Measurements from ENCODE around the gene PRRT3.
"Not testable (repeated sequence)": the region's sequence is repeated elsewhere in the genome, so short reads cannot be mapped to it uniquely, and the experiment has no call there.

Gene PRRT3

GRCh38 chr3:9947025-9947995 lies 4.9 kb downstream of the PRRT3 start:
- no peak for DNase-seq

DNA sequence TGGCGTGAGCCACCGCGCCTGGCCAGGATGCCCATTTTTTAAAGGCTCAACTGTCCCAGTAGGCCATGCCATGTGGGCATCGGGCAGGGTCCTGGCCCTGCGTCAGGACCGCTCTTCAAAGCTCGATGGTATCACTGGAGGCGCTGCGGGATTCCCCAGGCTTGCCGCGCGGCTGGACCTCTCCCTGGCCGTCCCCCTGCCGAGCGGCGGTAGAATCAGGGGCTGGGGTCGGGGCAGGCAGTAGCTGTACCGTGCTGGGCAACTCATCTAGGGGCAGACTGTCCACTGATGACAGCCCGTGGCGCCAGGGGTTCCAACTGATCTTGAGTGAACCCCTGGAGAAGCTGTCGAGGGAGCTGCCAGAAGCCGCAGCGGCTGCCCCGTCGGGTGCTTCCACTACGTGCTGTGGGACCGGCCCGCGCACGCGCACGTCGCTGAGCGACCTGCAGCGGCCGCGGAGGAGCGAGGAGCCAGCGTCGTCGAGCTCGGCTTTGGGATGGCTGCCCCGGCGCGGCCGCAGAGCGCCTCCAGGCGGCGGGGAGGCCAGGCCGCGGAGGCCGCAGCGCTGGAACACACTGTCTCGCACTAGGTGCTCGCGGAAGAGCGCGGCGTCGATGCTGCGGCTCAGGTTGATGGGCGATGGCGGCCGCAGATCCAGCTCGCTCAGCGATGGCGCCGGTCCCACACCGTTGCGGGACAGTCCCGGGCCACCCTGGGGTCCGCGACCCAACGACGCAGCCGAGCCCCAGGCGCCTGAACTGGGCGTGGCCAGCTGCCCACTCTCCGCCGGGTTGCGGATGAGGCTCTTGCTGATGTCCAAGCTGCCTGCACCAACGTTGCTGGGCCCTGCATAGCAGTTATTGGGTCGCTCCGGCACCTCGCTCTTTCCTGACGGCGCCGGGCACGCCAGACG lies 5.8 kb downstream of the PRRT3 start:
- peak; percentile 75 to 81 for DNase-seq

GRCh38 chr3:9945358-9945757 lies 6.8 kb downstream of the PRRT3 start:
- no peak for DNase-seq

GRCh38 chr3:9944271-9944670 lies 7.9 kb downstream of the PRRT3 start:
- no peak for DNase-seq

DNA sequence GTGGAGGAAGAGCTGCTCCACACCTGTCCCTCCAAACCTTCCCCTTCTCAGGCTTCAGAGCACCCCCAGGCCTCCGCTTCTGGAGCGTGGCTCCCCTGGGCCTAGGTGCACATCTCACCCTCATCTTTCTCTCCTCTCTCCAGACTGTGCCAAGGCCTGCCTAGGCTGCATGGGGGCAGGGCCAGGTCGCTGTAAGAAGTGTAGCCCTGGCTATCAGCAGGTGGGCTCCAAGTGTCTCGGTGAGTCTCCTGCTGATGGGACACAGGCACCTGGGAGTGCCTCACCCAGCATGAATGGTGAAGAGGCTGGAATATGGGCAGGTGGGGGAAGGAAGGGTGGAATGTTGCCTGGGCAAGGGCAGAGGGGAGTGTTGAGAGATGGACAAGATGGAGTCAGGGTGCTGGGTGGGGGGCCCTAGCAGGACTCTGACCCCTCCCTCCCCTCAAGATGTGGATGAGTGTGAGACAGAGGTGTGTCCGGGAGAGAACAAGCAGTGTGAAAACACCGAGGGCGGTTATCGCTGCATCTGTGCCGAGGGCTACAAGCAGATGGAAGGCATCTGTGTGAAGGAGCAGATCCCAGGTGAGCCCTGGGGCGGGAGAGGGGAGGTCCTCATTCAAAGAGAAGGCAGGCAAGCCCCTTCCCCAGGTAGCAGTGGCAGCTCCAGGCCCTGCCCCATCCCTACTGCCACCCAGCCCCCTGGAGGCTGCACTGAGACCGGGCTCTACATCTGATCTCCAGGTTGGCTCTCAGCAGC lies 9.1 kb downstream of the PRRT3 start:
- DNase-seq: no peak

GRCh38 chr3:9942164-9942563 lies 10.0 kb downstream of the PRRT3 start:
- no peak for DNase-seq

DNA sequence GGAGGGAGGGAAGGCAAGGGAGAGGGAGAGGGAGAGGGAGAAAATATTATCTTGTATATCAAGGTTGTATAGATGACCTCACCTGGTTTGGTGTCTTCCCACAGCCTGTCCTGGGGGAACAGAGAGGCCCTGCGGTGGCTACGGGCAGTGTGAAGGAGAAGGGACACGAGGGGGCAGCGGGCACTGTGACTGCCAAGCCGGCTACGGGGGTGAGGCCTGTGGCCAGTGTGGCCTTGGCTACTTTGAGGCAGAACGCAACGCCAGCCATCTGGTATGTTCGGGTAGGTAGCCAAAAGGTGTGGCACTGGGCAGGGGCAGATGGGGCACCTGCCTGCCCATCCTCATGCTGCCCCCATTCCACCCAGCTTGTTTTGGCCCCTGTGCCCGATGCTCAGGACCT lies 11.5 kb downstream of the PRRT3 start:
- no peak for DNase-seq

DNA sequence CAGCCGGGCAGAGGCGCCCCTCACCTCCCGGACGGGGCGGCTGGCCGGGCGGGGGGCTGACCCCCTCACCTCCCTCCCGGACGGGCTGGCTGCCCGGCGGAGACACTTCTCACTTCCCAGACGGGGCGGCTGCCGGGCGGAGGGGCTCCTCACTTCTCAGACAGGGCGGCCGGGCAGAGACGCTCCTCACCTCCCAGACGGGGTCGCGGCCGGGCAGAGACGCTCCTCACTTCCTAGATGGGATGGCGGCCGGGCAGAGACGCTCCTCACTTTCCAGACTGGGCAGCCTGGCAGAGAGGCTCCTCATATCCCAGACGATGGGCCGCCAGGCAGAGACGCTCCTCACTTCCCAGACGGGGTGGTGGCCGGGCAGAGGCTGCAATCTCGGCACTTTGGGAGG lies 12.3 kb downstream of the PRRT3 start:
- not testable (repeated sequence) for DNase-seq

GRCh38 chr3:9938966-9939365 lies 13.2 kb downstream of the PRRT3 start:
- no peak for DNase-seq

DNA sequence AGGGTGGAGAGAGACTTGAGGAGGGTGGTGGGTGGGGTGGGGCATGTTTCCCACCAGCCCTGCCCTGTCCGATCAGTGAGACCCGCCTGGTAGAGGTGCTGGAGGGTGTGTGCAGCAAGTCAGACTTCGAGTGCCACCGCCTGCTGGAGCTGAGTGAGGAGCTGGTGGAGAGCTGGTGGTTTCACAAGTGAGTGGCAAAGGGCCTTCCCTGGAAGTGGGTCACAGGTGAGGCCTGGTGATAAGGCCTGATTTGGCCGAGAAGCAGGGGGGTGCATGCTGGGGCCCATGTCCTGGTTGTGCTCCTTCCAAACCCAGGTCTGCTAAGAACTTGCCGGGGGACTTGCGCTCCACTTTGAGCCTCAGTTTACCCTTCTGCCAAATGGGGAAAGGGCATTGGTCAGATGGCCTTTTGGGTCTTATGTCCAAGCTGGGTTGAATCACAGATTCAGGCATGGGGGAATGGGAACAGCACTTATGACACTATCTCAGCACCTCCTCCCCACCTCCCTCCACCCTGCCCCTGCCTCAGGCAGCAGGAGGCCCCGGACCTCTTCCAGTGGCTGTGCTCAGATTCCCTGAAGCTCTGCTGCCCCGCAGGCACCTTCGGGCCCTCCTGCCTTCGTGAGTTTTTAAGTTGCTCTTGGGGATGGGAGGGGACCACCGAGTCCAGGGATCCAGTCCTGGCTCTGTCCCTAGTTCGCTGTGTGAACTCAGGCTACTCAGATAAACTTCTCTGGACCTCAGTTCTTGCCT lies 14.5 kb downstream of the PRRT3 start:
- no peak for DNase-seq

GRCh38 chr3:9935966-9936510 lies 16.2 kb downstream of the PRRT3 start:
- no peak for DNase-seq

DNA sequence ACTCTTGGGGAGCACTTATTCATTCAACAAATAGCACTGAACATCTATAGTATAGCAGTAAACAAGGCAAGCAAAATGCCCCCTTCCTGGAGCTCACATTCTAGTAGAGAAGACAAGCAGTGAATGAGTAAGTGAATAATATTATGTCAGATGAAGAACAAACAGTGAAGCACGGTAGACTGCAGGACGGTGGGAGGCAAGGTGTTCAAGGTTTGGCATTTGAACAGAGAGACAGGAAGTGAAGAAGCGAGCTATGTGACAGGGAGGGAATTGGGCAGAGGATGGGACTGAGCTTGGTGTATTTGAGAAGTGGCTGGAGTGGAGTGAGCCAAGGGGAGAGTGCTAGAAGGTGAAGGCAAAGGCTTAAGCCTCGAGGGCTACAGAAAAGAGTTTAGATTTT lies 17.2 kb downstream of the PRRT3 start:
- no peak for DNase-seq

DNA sequence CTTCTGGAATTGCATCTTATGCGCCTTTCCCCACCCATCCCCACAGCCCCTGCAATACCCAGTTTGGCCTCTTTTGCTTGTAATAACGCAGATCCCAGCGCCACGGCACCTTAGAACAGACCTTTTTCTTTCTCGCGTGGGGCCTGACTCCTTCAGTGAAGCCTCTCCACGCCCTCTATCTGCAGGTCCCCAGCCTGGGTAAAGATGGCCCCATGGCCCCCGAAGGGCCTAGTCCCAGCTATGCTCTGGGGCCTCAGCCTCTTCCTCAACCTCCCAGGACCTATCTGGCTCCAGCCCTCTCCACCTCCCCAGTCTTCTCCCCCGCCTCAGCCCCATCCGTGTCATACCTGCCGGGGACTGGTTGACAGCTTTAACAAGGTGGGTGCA lies 18.0 kb downstream of the PRRT3 start:
- peak in 1 of 2 experiments; percentile 38 for DNase-seq

GRCh38 chr3:9933561-9934234 lies 18.5 kb downstream of the PRRT3 start, which contains the start of gene CRELD1:
CRELD1 (plus strand) TSS chr3:9933834; CDS start chr3:9934439, 605 bp downstream.
- peak; percentile 96 to 97 for DNase-seq

DNA sequence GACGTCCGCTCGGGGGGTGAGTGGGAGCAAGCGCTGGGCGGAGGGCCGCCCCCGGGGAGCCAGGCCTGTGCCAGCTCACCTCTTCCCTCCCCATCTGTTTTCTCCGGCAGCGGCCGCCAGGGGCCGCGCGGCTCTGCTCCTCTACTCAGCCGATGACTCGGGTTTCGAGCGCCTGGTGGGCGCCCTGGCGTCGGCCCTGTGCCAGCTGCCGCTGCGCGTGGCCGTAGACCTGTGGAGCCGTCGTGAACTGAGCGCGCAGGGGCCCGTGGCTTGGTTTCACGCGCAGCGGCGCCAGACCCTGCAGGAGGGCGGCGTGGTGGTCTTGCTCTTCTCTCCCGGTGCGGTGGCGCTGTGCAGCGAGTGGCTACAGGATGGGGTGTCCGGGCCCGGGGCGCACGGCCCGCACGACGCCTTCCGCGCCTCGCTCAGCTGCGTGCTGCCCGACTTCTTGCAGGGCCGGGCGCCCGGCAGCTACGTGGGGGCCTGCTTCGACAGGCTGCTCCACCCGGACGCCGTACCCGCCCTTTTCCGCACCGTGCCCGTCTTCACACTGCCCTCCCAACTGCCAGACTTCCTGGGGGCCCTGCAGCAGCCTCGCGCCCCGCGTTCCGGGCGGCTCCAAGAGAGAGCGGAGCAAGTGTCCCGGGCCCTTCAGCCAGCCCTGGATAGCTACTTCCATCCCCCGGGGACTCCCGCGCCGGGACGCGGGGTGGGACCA lies 19.2 kb downstream of the PRRT3 start:
- peak; percentile 87 to 90 for DNase-seq

DNA sequence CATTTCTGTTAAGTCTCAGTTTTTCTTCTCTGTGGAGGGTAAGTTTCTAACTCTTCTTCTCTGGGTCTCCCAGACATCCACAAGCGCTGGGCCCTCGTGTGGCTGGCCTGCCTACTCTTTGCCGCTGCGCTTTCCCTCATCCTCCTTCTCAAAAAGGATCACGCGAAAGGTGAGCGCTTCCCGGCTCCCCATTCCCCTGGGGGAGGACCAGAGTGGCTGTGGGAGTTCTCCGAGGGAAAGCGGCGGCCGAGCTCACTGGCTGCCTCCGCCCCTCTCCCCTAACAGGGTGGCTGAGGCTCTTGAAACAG lies 19.7 kb downstream of the PRRT3 start:
- no peak for DNase-seq

- no peak for DNase-seq
These were observed 21.3 kb downstream of the PRRT3 start for GRCh38 chr3:9930804-9931418.

DNA sequence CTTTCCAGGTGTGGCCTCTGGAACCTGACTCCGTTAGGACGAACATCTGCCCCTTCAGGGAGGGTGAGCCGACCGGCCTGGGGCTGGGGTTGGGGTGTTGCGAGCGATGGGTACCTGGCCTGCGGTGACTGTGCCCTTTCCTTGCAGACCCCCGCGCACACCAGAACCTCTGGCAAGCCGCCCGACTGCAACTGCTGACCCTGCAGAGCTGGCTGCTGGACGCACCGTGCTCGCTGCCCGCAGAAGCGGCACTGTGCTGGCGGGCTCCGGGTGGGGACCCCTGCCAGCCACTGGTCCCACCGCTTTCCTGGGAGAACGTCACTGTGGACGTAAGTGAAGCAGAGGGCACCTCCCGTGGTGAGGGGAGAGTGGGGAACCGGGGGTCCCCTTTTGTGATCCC lies 24.1 kb downstream of the PRRT3 start:
- DNase-seq: no peak

GRCh38 chr3:9918261-9919038 lies 33.8 kb downstream of the PRRT3 start:
- DNase-seq: no peak
